Measurements from ENCODE around the gene KHSRP.

KHSRP gene

DNA sequence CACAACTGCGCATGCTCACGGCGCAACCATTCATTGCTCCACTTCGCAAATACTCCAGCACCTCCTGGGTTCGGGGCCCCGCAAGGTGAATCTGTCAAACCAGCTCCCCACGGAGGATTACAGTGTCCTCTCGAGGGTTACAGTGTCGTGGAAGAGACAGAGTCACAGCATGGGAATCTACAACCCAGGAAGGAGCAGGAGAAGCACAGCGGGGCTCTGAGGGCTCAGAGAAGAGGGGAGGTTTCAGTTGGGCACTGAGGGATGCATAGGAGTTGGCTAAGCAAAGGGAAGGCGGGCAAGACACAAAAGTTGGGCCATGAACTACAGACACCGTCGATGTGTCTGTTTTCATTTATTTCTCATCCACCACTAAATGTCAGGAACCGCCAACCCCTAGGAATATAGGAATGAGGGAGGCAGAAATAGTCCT, 30.6 kb downstream of the KHSRP start:
- in situ Hi-C loops (cut with HindIII; ENCODE audit: low sequenced_read_pairs): no loop called here

DNA sequence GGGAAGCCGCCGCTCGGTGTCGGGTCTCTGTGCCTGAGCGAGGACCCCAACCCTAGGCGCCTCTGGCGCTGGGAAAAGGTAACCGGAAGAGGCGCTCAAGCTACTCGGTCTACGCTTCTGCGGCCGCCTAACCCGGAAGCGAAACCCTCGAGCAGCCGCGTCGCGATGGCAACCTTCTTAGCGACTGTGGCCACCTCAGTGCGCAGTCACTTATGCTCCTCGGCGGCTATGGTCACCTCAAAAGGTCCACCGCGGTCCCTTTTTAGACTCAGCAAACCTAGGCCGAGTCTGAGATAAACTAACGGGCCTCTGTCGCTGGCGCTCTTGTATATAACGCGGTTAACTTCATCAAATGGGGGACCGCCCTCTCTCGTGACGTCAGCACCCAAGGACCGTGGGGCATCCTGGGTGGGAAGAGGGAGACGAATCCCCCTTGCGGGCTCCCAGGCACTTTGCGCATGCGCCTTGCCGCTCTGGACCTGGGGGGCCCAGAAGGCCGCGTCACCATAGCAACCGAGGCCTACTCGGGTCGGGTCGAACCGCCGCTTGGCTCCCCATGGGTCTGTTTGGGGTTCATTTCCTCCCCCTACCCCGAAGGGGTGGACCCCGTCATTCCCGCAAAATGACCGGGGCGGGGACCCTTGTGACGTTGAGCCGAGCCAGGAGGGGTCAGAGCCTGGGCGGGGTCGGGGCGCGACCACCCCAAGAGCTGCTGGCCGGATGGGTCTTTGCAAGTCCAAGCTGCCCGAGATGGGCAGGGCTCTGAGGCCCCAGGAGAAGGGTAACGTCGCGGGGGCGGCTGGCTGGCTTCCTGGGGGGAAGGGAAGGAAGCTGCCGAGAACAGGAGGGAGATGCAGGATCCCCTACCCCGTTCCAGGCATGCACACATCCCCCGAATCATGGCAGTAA, 31.3 kb downstream of the KHSRP start, which contains the start of gene GTF2F1:
TSS of gene GTF2F1 (minus strand) at position 91 of the 909 bp plus-strand sequence. CDS start 169 bp downstream, outside the sequence.
- in situ Hi-C loops (cut with HindIII; ENCODE audit: low sequenced_read_pairs): no loop called here

DNA sequence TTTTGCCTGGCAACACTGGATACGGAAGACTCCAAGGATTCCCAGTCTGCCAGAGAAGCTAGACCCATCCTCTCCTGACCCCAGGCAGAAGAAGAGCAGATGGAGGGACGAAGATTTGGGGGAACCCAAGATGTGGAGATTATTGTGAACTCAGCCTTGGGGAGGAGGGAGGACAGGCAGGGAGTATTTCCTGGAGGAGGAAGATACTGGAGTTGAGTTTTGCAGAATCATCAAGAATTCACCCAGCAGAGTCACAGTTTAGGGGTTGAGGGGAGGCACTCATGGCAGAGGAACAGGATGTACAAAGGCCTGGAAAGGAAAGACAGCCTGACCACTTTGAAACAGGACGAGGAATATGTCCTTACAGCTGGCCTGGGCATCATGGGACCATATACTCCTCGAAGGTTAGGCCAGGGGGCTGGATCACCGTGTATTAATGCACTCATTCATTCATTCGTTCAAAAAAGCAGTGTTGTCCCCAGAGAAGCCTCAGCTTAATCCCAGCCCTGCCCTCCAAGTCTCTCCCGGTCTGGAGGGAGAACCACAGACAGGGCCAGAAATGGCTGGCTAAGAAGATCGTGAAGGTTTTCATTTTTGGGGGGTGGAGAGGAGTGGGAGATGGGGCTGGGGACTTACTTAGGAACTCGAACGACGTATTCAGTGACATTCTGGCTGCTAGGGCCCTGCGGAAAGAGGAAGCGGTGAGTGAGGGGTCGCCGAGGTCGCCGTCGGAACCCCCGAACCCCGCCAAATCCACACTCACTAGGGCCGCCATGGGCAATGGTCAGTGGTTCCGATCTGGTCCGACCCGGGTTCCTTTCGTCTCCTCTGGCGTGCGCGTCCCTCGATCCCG, 32.2 kb downstream of the KHSRP start:
- in situ Hi-C loops (cut with HindIII; ENCODE audit: low sequenced_read_pairs): no loop called here

DNA sequence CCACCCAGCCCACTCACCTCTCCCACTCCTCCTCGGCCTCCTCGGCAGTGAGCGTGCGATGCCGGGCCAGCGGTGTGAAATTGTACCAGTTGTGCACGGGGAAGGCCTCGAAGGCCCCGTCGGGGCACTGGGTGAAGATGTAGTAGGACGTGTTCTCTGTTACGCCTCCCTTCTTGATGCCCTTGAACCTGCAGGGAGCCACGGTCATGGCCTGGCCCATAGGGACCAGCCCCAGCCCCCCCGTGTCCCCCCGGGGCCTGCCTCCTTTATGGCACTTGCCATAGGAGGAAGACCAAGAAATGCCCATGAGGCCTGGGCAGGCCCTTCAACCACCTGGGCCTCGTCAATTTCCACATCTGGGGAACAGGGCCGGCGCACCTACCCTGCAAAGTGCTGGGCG, 37.2 kb downstream of the KHSRP start:
- in situ Hi-C loops (cut with HindIII; ENCODE audit: low sequenced_read_pairs): no loop called here

DNA sequence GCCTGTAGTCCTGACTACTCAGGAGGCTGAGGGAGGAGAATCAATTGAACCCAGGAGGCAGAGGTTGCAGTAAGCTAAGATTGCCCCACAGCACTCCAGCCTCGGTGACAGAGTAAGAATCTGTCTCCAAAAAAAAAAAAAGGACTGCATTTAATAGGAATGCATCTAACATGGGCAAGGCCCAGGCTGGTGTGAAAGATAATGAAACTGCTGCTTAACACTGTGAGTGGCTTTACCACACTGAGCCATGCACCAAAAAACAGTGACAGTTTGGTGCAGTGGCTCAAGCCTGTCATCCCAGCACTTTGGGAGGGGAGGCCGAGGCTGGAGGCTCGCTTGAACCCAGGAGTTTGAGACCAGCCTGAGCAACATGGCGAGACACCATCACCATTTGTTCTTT, 40.2 kb downstream of the KHSRP start:
- in situ Hi-C loops (cut with HindIII; ENCODE audit: low sequenced_read_pairs): no loop called here

DNA sequence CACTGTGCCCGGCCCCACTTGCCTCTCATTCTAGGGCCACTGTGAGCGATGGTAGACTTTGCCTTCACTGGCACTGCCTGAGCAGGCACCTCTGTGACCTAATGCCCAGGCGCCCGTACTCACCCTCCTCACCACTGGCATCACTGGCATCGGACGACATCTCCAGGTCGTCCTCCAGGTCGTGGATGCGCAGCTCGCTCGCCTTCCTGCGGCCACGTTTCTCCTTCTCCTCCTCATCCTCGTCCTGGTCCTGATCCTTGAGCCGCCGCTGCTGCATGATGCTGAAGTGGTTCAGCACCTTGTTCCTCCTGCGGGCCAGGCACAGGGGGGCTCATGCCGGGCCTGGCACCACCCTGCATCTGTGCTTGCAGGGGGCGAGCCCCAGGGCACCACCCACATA, 41.4 kb downstream of the KHSRP start:
- in situ Hi-C loops (cut with HindIII; ENCODE audit: low sequenced_read_pairs): no loop called here

DNA sequence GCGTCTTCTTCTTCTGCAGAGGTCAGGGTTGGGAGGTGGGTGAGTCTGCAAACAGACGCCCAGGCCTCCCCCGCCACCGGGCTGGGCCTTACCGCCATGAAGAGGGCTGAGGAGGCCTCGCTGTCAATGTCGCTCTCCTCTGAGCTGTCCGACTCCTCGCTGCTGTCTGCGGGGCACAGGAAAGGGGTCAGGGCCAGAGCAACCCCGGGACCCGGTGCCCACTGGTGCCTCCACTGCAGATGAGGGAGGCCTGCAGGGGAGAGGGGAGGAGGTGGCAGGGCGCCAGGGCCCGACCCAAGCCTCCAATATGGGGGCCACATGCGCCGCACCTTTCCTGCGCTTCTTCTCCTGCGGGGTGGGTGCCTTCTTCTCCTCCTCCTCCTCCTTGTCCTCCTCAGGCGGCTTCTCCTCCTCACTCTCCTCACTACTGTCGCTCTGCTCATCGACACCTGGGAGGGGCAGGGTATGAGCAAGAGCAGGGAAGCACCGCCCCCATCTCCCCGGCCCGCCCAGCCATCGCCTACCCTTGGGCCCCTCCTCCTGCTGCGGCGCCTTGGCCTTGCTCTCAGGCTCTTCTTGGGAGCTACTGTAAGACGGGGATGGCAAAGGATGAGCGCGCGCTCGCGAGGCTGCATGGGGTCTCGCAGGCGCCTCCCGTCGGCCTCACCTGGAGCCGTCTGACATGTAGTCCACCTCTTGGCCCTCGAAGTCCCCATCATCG, 43.4 kb downstream of the KHSRP start:
- in situ Hi-C loops (cut with HindIII; ENCODE audit: low sequenced_read_pairs): no loop called here

DNA sequence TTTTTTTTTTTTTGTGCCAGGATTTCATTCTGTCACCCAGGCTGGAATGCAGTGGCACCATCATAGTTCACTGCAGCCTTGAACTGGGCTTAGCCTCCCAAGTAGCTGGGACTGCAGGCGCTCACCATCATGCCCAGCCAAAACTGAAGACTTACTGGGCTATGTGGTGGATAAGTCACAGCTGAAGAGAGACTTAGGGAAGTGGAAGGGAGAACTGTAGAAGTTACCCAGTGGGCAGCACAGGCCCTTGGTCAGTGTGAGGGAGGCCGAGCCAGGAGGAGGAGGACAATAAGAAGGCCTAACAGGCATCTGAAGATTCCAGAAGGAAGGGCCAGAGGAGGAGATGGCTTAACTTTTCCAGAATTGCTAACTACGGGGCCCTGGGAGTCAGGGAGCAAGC, 44.9 kb downstream of the KHSRP start:
- in situ Hi-C loops (cut with HindIII; ENCODE audit: low sequenced_read_pairs): no loop called here

DNA sequence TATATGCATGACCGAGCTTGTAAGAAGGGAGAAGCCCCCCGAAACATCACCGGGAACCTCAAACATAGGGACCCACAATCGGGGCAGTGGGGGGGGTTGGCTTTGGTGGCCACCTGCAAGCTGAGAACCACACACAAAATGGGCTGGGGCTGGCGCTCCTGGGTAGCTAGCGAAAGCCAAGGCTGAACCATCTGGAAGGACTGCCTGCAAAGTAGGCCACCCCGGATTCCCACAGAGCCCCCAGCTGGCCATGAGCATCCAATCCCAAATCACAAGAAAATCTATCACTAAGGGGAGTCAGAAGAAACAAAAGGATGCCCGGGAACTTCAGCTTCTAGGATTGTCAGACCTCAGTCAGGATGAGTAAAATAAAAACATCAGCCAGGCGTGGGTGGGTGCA, 46.1 kb downstream of the KHSRP start:
- in situ Hi-C loops (cut with HindIII; ENCODE audit: low sequenced_read_pairs): no loop called here

DNA sequence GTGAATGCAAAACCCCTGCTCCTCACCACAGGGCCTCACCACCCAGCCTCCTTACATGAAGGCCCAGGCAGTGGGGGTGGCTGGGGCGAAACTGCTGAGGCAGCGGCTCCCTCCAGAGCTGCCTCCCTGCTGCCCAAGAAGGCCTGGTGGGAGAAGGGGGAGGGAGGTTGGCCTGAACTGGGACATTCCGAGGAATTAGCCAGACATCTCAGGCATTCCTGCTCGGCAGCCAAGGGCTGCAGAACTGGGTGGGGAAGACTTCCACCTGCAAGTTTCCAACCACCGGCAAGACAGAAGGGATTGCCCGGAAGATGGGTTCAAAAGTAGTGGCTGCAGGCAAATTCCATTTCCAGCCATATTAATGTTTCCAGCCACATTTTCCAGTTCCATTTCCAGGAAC, 46.6 kb downstream of the KHSRP start:
- in situ Hi-C loops (cut with HindIII; ENCODE audit: low sequenced_read_pairs): no loop called here

DNA sequence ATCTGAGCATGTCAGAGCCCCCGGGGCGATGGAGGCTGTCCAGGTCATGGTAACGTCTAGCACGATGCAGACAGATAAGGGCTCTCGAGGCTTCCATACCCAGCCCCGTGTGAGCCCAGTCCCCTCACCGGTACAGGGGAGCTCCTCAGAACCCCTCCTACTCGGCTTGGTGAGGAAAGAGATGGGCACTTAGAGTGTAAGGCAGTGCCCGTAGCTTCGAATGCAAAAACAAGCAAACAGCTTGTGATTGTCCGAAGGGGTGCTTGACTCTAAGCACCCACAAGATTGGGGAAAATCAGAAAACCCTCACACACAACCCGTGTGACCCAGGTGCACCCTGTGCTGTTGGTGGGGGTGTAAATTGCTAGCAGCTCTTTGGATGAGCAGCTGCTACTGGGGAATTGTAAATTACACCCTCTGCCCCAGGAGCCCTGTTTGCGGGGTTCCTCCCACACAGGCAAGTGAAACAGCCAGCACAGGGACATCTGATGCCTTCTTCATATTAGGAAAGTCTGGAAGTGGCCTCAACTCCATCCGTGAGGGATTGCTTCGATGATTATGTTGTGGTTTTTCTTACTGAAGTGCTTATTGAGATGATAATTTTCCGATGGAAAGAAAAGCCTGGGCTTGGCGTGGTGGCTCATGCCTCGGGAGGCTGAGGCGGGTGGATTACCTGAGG, 48.0 kb downstream of the KHSRP start:
- in situ Hi-C loops (cut with HindIII; ENCODE audit: low sequenced_read_pairs): no loop called here

DNA sequence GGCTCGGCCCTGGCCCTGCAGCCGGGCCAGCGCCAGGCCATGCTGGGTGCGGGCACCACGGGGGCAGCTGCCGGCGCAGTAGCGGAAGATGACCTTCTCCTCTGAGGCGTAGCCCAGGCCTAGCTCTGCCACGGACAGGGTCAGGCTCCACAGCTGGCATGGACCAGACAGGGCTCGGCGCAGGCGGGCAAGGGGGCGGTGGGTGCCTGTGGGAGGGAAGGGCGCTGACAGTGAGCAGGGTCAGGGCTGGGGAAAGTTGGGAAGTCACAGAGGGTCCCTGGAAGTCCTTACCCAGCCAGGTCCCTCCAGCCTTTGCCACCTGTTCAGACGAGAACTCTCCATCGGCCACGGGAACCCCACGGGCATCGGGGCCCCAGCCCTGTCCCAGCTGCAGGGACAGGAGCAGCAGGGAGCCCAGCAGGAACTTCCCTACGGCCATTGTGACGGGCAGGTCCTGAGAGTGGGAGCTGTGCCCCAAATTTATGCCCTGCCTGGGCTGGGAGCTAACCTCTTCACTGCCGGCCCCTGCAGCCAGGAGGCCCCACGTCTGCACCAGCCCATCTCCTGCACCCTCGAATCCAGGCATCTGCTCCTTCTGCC, 49.1 kb downstream of the KHSRP start, which contains the start of gene PSPN:
TSS of gene PSPN (minus strand) at position 523 of the 600 bp plus-strand sequence. CDS start at position 439, 84 bp downstream.
- in situ Hi-C loops (cut with HindIII; ENCODE audit: low sequenced_read_pairs): no loop called here

DNA sequence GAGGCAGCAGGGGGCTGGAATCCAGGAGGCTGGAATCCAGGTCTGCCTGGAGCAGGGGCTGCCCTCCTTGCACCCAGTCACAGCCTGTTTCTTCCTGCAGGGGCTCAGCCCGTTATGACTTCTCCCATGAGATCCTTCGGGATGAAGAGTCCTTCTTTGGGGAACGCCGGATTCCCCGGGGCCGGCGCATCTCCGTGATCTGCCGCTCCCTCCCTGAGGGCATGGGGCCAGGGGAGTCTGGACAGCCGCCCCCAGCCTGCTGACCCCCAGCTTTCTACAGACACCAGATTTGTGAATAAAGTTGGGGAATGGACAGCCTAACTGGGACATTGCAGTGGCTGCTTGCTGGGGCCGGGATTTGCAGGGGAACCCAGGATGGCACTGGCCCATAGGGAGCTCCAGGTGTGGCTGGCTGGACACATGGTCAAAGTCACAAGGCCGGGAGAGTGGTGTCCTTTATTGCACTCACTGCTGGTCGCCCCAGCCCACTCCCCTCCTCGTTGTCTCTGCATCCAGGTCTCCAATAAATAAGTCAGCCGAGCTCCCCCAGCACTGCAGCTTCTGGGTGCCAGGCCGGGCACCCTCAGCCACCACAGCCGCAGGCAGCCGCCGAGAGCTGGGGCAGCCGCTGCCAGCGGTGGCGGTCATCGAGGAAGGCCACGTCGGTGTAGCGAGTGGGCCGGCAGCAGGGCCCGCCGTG, 49.8 kb downstream of the KHSRP start:
- in situ Hi-C loops (cut with HindIII; ENCODE audit: low sequenced_read_pairs): no loop called here

DNA sequence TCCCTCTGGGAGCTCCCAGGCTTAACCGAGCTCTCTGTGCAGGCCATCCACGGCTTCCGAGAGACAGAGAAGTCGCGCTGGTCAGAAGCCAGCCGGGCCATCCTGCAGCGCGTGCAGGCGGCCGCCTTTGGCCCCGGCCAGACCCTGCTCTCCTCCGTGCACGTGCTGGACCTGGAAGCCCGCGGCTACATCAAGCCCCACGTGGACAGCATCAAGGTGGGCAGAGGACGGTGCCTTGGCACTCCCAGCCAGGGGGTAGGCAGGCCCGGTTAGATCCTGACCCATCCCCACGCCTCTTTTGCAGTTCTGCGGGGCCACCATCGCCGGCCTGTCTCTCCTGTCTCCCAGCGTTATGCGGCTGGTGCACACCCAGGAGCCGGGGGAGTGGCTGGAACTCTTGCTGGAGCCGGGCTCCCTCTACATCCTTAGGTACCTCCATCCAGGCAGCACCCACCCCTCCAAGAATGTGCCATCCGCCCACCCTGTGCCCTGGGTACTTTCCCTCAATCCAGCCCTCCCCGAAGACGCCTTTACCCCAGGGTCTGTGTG, 50.4 kb downstream of the KHSRP start:
- in situ Hi-C loops (cut with HindIII; ENCODE audit: low sequenced_read_pairs): no loop called here

DNA sequence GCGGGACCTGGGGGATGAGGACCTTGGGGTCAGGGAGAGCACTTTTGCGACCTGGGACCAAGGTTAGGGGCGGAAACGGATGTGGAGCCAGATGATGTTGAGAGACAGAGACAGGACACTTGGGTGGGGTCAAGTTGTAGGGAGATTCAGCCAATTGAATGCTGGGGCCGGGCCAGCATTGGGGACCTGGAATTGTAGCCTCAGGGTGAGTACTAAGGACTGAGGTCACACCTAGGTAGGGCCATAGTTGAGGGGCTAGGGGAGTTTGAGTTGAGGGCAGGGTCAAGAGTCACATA, 50.9 kb downstream of the KHSRP start:
- in situ Hi-C loops (cut with HindIII; ENCODE audit: low sequenced_read_pairs): no loop called here

DNA sequence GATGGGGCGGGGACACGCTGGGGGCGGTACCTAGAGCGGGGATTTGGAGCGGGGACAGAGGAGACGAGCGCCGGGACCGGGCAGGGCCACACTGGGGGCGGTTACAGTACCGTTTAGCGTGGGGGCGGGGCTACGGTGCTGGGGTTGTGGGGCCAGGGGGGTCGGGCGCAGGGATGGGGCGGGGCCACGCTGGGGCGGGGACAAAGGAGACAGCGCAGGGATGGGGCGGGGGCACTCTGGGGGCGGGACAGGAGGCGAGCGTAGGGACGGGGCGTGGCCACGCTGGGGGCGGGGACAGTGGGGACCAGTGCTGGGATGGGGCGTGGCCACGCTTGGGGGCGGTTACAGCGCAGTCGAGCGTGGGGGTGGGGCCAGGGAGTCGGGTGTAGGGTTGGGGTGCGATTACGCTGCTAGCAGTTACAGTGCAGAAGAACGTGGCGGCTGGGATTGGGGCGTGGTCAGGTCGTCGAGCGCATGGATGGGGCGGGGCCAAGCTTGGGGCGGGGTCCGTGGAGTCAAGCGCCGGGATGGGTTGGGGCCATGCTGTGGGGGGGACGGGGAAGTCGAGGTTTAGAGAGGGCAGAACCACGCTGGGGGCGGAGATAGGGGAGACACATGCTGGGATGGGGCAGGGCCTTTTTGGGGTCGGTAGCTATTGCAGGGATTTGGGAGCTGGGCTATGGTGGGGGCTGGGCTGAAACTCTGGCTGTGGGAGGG, 51.4 kb downstream of the KHSRP start:
- in situ Hi-C loops (cut with HindIII; ENCODE audit: low sequenced_read_pairs): no loop called here

DNA sequence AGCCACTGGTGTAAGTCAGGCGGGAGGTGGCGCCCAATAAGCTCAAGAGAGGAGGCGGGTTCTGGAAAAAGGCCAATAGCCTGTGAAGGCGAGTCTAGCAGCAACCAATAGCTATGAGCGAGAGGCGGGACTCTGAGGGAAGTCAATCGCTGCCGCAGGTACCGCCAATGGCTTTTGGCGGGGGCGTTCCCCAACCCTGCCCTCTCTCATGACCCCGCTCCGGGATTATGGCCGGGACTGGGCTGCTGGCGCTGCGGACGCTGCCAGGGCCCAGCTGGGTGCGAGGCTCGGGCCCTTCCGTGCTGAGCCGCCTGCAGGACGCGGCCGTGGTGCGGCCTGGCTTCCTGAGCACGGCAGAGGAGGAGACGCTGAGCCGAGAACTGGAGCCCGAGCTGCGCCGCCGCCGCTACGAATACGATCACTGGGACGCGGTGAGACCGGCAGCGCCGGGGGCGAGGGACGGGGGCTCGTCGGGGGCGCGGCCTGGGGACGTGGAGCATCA, 52.0 kb downstream of the KHSRP start, which contains the start of gene ALKBH7:
TSS of gene ALKBH7 (plus strand) at position 201 of the 502 bp plus-strand sequence. CDS start at position 228, 27 bp downstream.
- in situ Hi-C loops (cut with HindIII; ENCODE audit: low sequenced_read_pairs): no loop called here

DNA sequence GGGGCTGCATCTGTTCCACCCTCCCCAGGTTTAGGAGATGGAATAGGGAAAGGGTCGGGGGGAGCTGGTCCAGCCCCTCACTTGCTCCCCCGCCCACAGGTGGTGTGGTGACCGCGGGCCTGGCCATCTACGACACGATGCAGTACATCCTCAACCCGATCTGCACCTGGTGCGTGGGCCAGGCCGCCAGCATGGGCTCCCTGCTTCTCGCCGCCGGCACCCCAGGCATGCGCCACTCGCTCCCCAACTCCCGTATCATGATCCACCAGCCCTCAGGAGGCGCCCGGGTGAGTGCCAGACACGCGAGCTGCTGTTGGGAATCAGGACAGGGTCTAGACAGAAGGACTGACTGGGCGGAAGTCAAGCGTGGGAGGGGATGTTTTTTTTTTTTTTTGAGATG, 60.3 kb downstream of the KHSRP start:
- in situ Hi-C loops (cut with HindIII; ENCODE audit: low sequenced_read_pairs): no loop called here

Data from endothelial cell of hepatic sinusoid (primary cell).